ENCODE results near the gene RIPPLY1.
"Not testable (repeated sequence)": the region's sequence is repeated elsewhere in the genome, so short reads cannot be mapped to it uniquely, and the experiment has no call there.

RIPPLY1 gene

GRCh38 chrX:106889468-106889867, 13.7 kb downstream of the RIPPLY1 start:
- TF ChIP-seq ZFX (IDR thresholded peaks at IDR 0.05): no peak
- no peak for TF ChIP-seq CTCF (conservative IDR thresholded peaks at IDR 0.05)

DNA sequence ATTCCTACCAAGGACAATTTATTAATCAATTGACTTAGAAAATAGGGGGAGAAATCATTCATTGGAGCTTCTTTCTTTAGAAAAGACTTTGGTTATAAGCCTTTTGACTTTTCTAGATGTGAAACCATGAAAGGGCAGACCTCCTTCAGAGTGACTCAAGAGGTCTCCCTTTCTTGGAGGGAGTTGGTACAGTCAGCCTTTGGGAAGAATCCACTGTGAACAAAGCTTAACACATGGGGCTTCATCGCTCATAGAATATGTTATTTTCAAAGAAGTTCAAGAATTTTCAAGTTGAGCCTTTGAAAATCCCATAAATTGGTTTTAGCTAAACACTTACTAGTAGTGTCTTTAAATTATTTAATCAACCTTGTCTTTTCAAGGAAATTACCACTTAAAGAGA, 28.0 kb downstream of the RIPPLY1 start:
- H3K27ac ChIP-seq: no peak overlapping the region
- TF ChIP-seq CTCF (conservative IDR thresholded peaks at IDR 0.05) (no peak), ZFX (IDR thresholded peaks at IDR 0.05) (no peak)

More at GRCh38 chrX:106889468-106889867, 13.7 kb downstream of the RIPPLY1 start:
- no peak overlapping the region for H3K27ac ChIP-seq

DNA sequence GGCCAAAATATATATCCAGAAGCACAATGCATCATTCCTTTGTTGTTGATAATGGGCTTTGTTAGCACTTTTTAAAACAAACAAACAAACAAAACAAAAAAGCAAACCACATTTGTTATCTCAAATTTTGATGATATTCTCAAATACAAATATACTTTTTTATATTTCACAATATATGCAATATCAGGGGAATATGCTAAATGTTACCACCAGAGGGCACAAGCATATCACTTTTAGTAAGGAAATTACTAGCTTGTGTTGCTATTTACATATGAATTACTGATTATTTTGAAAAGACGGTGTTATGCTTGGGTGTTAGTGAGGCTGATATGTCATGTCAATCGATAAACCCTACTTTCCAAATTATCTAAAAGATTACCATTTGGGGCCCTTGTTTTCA, 29.1 kb downstream of the RIPPLY1 start:
- H3K27ac ChIP-seq: no peak overlapping the region
- TF ChIP-seq CTCF (conservative IDR thresholded peaks at IDR 0.05) (peak; percentile 64), ZFX (IDR thresholded peaks at IDR 0.05) (no peak)

DNA sequence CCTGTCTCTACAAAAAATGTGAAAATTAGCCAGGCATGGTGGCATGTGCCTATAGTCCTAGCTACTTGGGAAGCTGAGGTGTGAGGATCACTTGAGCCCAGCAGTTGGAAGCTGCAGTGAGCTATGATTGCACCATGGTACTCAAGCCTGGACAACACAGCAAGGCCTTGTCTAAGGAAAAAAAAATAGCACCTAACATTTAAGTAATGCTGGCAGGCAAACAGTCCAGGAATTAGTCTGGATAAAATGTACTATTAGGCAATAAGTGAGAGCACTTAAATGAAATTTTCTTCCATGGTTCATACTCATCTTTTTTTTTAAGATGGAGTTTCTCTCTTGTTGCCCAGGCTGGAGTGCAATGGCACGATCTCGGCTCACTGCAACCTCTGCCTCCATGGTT, 30.3 kb downstream of the RIPPLY1 start:
- H3K27ac ChIP-seq: not testable (repeated sequence)

DNA sequence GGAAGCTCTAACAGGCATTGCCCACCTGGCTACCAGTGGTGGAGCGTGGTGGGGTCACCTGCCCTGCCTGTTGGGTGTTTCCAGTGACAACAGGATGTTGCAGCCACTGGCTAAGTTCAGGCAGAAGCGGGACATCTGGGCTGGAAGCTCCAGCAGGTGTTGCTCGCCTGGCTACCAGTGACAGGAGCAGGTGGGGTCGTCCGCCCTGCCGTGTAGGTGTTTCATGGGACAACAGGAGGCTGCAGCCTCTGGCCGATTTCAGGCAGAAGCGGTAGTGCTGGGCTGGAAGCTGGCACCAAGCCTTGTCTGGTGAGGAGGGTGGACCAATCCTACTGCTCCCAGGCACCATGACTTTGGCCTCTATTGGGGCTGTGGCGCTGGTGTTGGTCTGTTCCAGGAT, 39.4 kb downstream of the RIPPLY1 start:
- H3K27ac ChIP-seq: no peak overlapping the region
- TF ChIP-seq CTCF (conservative IDR thresholded peaks at IDR 0.05) (no peak), ZFX (IDR thresholded peaks at IDR 0.05) (no peak)

- H3K27ac ChIP-seq: no peak overlapping the region
- TF ChIP-seq ZFX (IDR thresholded peaks at IDR 0.05): no peak
- peak; percentile 73 for TF ChIP-seq CTCF (conservative IDR thresholded peaks at IDR 0.05)
These were observed 40.0 kb downstream of the RIPPLY1 start for GRCh38 chrX:106862972-106863688.
